IPS-15b (cell line): ENCODE results near the gene PDPK1.
"Not testable (repeated sequence)": the region's sequence is repeated elsewhere in the genome, so short reads cannot be mapped to it uniquely, and the experiment has no call there.

ENCODE experiments used
- H3K27me3 ChIP-seq: one replicate; pipeline ENCODE4 v1.6.1; 2013; ENCODE audit warnings: low read length; ENCODE audit not compliant: control insufficient read depth, insufficient read depth
- H3K36me3 ChIP-seq: one replicate; pipeline ENCODE4 v1.6.1; 2013; ENCODE audit warnings: low read length; ENCODE audit not compliant: control insufficient read depth, insufficient read depth
- H3K4me1 ChIP-seq: one replicate; pipeline ENCODE4 v1.6.1; 2013; ENCODE audit warnings: mild to moderate bottlenecking, low read length; ENCODE audit not compliant: control insufficient read depth, insufficient read depth
- H3K4me3 ChIP-seq: one replicate; pipeline ENCODE4 v1.5.1; 2013; ENCODE audit warnings: low read depth, low read length
- H3K9ac ChIP-seq: one replicate; pipeline ENCODE4 v1.6.1; 2013; ENCODE audit warnings: low read depth, mild to moderate bottlenecking, low read length
- H3K9me3 ChIP-seq: one replicate; pipeline ENCODE4 v1.6.1; 2013; ENCODE audit warnings: mild to moderate bottlenecking, low read length; ENCODE audit not compliant: control insufficient read depth, insufficient read depth

The PDPK1 gene

GRCh38 chr16:2575839-2576238, 38.0 kb downstream of the PDPK1 start:
- H3K27me3 ChIP-seq, H3K4me3 ChIP-seq, H3K9ac ChIP-seq, H3K9me3 ChIP-seq, H3K4me1 ChIP-seq, H3K36me3 ChIP-seq: not testable (repeated sequence)

GRCh38 chr16:2577044-2577443, 39.2 kb downstream of the PDPK1 start:
- not testable (repeated sequence) for H3K9ac ChIP-seq, H3K9me3 ChIP-seq, H3K4me3 ChIP-seq, H3K27me3 ChIP-seq, H3K36me3 ChIP-seq, H3K4me1 ChIP-seq

GRCh38 chr16:2578905-2579304, 41.1 kb downstream of the PDPK1 start:
- H3K9ac ChIP-seq, H3K4me3 ChIP-seq, H3K9me3 ChIP-seq, H3K27me3 ChIP-seq, H3K4me1 ChIP-seq, H3K36me3 ChIP-seq: not testable (repeated sequence)

GRCh38 chr16:2580143-2580542, 42.3 kb downstream of the PDPK1 start:
- not testable (repeated sequence) for H3K4me3 ChIP-seq, H3K27me3 ChIP-seq, H3K9ac ChIP-seq, H3K4me1 ChIP-seq, H3K36me3 ChIP-seq, H3K9me3 ChIP-seq

GRCh38 chr16:2580818-2581217, 43.0 kb downstream of the PDPK1 start:
- H3K4me1 ChIP-seq, H3K27me3 ChIP-seq, H3K9ac ChIP-seq: not testable (repeated sequence)

GRCh38 chr16:2584729-2585650, 47.2 kb downstream of the PDPK1 start:
- no peak overlapping the region for H3K9ac ChIP-seq
- peaks cover 25% of the 10 kb centered on the region for H3K36me3 ChIP-seq
- no peak overlapping the region for H3K4me3 ChIP-seq
- no peaks in the 10 kb centered on the region for H3K27me3 ChIP-seq
- no peaks in the 10 kb centered on the region for H3K4me1 ChIP-seq
- no peaks in the 10 kb centered on the region for H3K9me3 ChIP-seq

More at GRCh38 chr16:2580818-2581217, 43.0 kb downstream of the PDPK1 start:
- H3K36me3 ChIP-seq, H3K4me3 ChIP-seq, H3K9me3 ChIP-seq: not testable (repeated sequence)

GRCh38 chr16:2585651-2586081, 47.8 kb downstream of the PDPK1 start:
- no peak overlapping the region for H3K9ac ChIP-seq
- H3K4me3 ChIP-seq = no peak overlapping the region
- no peaks in the 10 kb centered on the region for H3K27me3 ChIP-seq
- H3K36me3 ChIP-seq = peaks cover 26% of the 10 kb centered on the region
- H3K9me3 ChIP-seq = no peaks in the 10 kb centered on the region
- H3K4me1 ChIP-seq = no peaks in the 10 kb centered on the region

GRCh38 chr16:2586241-2586640, 48.4 kb downstream of the PDPK1 start:
- Histone ChIP-seq H3K36me3 (peaks cover 26% of the 10 kb centered on the region), H3K27me3 (no peaks in the 10 kb centered on the region), H3K4me3 (no peak overlapping the region), H3K9ac (no peak overlapping the region), H3K4me1 (no peaks in the 10 kb centered on the region), H3K9me3 (no peaks in the 10 kb centered on the region)

- Histone ChIP-seq H3K36me3 (peaks cover 26% of the 10 kb centered on the region), H3K9me3 (no peaks in the 10 kb centered on the region)
Observed at GRCh38 chr16:2586901-2587480, 49.2 kb downstream of the PDPK1 start.

GRCh38 chr16:2587891-2588565, 50.2 kb downstream of the PDPK1 start:
- Histone ChIP-seq H3K9me3 (no peaks in the 10 kb centered on the region), H3K36me3 (peaks cover 26% of the 10 kb centered on the region), H3K4me3 (no peak overlapping the region), H3K9ac (no peak overlapping the region), H3K27me3 (no peaks in the 10 kb centered on the region), H3K4me1 (no peaks in the 10 kb centered on the region)

More at GRCh38 chr16:2586901-2587480, 49.2 kb downstream of the PDPK1 start:
- Histone ChIP-seq H3K4me3 (no peak overlapping the region), H3K9ac (no peak overlapping the region), H3K27me3 (no peaks in the 10 kb centered on the region), H3K4me1 (no peaks in the 10 kb centered on the region)

- no peaks in the 10 kb centered on the region for H3K4me1 ChIP-seq
- H3K9ac ChIP-seq = no peak overlapping the region
- H3K4me3 ChIP-seq = no peak overlapping the region
- H3K27me3 ChIP-seq = no peaks in the 10 kb centered on the region
- H3K9me3 ChIP-seq = no peaks in the 10 kb centered on the region
- H3K36me3 ChIP-seq = peaks cover 18% of the 10 kb centered on the region
Observed at GRCh38 chr16:2591476-2592240, 53.8 kb downstream of the PDPK1 start.
